ENCODE results near the gene ALCAM.

- TF ChIP-seq EZH2 (IDR thresholded peaks at IDR 0.05), result no peak
- TF ChIP-seq POLR2AphosphoS5 (IDR thresholded peaks at IDR 0.05; ENCODE audit: borderline replicate concordance, low read depth, low read length), result no peak
Measured at GRCh38 chr3:105355408-105356061, 11.2 kb upstream of the ALCAM start.

Data from SK-N-MC (cell line).